HepG2 (cell line): ENCODE results near the gene CDH23. TPM values are rescaled to one million over a fixed set of nuclear protein-coding genes. Genes with fewer than 3 reads are reported as not detected.

Experiments
- ATAC-seq: fragments of 200-7000 bp; cut with Tn5 transposase; 3 replicates; pipeline ENCODE4 v1.9.1; 2020; ENCODE audit warnings: mild to moderate bottlenecking, moderate library complexity
- BruUV-seq: library from RNA; stranded (reverse); fragments of 400-500 nt; replicated peaks from 2 replicates; lab custom pipeline; 2021; lab: Mats Ljungman, UMichigan
- CTCF ChIA-PET: fragments of 300-600 bp; formaldehyde crosslinking; extraction: SDS; loops from one replicate; lab custom pipeline; 2021; ENCODE audit warnings: low total read pairs, inconsistent platforms, low intra/inter-chr PET ratio; lab: Yijun Ruan, JAX
- POLR2A ChIA-PET: fragments of 350-600 bp; sonication (Branson Sonifier 250); formaldehyde crosslinking; loops from one replicate; lab custom pipeline; 2020; ENCODE audit warnings: antibody characterized with exemption, inconsistent platforms; lab: Yijun Ruan, JAX
- DNase-seq: peaks from one replicate; pipeline ENCODE4 v3.0.0-alpha.2; 2015; ENCODE audit warnings: low spot score
- FAIRE-seq: peaks from 3 replicates; lab custom pipeline; 2011; peaks lifted over from hg19 to GRCh38; lab: Jason Lieb, UNC
- H2AFZ ChIP-seq: one replicate; pipeline ENCODE4 v1.6.1; 2011; ENCODE audit warnings: low read length, inconsistent platforms
- H3K27ac ChIP-seq: fragments of 300-600 bp; 3 replicates; pipeline ENCODE4 v1.8.0; 2011; ENCODE audit warnings: mixed run types, mild to moderate bottlenecking, mixed read lengths, low read length, inconsistent platforms; ENCODE audit not compliant: insufficient read depth; ENCODE audit errors: extremely low read length
- H3K27me3 ChIP-seq, 2 experiments: fragments of 200-600 bp in 1 of 2; 2 replicates in 1 of 2; 3 replicates in 1 of 2; pipeline versions ENCODE4 v1.6.0 to v1.8.0; 2011; ENCODE audit warnings: low read length in 2 of 2, mild to moderate bottlenecking in 2 of 2, moderate library complexity in 2 of 2, inconsistent platforms in 1 of 2; ENCODE audit not compliant: insufficient read depth in 2 of 2, control insufficient read depth in 1 of 2
- H3K36me3 ChIP-seq, 2 experiments: fragments of 200-600 bp in 1 of 2; replicated peaks in 1 of 2; 2 replicates in 1 of 2; 3 replicates in 1 of 2; pipeline versions ENCODE4 v1.5.1 to v1.8.0; 2011; ENCODE audit warnings: low read length in 2 of 2, inconsistent platforms in 1 of 2; ENCODE audit not compliant: insufficient read depth in 2 of 2, control insufficient read depth in 1 of 2
- H3K4me1 ChIP-seq: 2 replicates; pipeline ENCODE4 v1.5.1; 2012; ENCODE audit warnings: low read length, inconsistent platforms; ENCODE audit not compliant: insufficient read depth
- H3K4me2 ChIP-seq: 2 replicates; pipeline ENCODE4 v1.6.0; 2011; ENCODE audit warnings: low read depth, low read length, inconsistent platforms
- H3K4me3 ChIP-seq, 3 experiments: fragments of 200-600 bp in 1 of 3; sonication (generic), shearing (Covaris generic) in 1 of 3; replicated peaks in 1 of 3; 2 replicates each; pipeline ENCODE4 v1.5.1; 2011 to 2016; ENCODE audit warnings: low read length in 3 of 3, inconsistent platforms in 2 of 3, low read depth in 2 of 3, mild to moderate bottlenecking in 2 of 3, control low read depth in 1 of 3, mixed read lengths in 1 of 3; ENCODE audit not compliant: insufficient read depth in 1 of 3
- H3K79me2 ChIP-seq: one replicate; pipeline ENCODE4 v1.6.1; 2011; ENCODE audit warnings: low read length, inconsistent platforms; ENCODE audit not compliant: insufficient read depth
- H3K9ac ChIP-seq: 2 replicates; pipeline ENCODE4 v1.6.0; 2011; ENCODE audit warnings: mild to moderate bottlenecking, low read depth, low read length, inconsistent platforms; ENCODE audit not compliant: insufficient read depth
- H3K9me3 ChIP-seq: 2 replicates; pipeline ENCODE4 v1.5.1; 2012; ENCODE audit warnings: mild to moderate bottlenecking, low read length
- H4K20me1 ChIP-seq: 2 replicates; pipeline ENCODE4 v1.6.0; 2011; ENCODE audit warnings: inconsistent platforms, mild to moderate bottlenecking, low read length, moderate library complexity; ENCODE audit not compliant: insufficient read depth
- EHMT2 ChIP-seq: fragments of 200-600 bp; sonication (generic); IDR thresholded peaks from 2 replicates; pipeline ENCODE4 v1.7.0; 2017; ENCODE audit warnings: antibody characterized with exemption, low read depth, low read length, borderline replicate concordance
- NPAS2 ChIP-seq: sonication (generic); formaldehyde crosslinking; IDR thresholded peaks from 2 replicates; pipeline ENCODE4 v1.8.0; 2022; ENCODE audit warnings: mild to moderate bottlenecking, missing genetic modification reagents, borderline replicate concordance
- POLR2AphosphoS5 ChIP-seq: IDR thresholded peaks from 2 replicates; pipeline ENCODE4 v1.6.1; 2012; ENCODE audit warnings: low read depth, low read length
- ZKSCAN8 ChIP-seq: IDR thresholded peaks from 2 replicates; pipeline ENCODE4 v1.6.1; 2016; ENCODE audit warnings: borderline replicate concordance, missing genetic modification reagents, missing compliant biosample characterization
- WGBS: methylation state at CpG from one replicate; pipeline ENCODE4 v1.1.6; 2017; ENCODE audit warnings: low lambda C conversion rate; 5-methylcytosine and 5-hydroxymethylcytosine counted together
- in situ Hi-C: cut with HindIII; loops from 2 replicates; pipeline ENCODE4 v1.10.0; 2017; ENCODE audit warnings: low pct_unique_long_range_greater_than_20kb; ENCODE audit not compliant: extremely low pct_ligation_motif_present
- intact Hi-C: fragments of 100-400 bp; cut with micrococcal nuclease; formaldehyde crosslinking; loops from one replicate; pipeline ENCODE4 v1.10.0; 2022; ENCODE audit not compliant: unreplicated experiment
- polyA plus RNA-seq, 8 experiments: library from polyadenylated mRNA; depleted of rRNA in 3 of 8; stranded (reverse) in 7 of 8; unstranded in 1 of 8; fragments of >200 nt; fragmentation: Illumina TruSeq in 4 of 8; extraction: Trizol in 4 of 8; gene quantifications; 2 replicates each; pipeline versions ENCODE4 v1.2.1 to v1.2.3, GENCODE V29; 2011 to 2016; ENCODE audit warnings: low read depth in 4 of 8, missing spikeins in 1 of 8, mixed read lengths in 1 of 8; ENCODE audit not compliant: insufficient read depth in 1 of 8
- total RNA-seq, 5 experiments: library from RNA; depleted of rRNA; stranded (reverse); fragments of >200 nt; fragmentation: Illumina TruSeq; extraction: Trizol; gene quantifications; 2 replicates each; pipeline ENCODE4 v1.2.3, GENCODE V29; 2016; ENCODE audit warnings: low read depth in 1 of 5

The CDH23 gene
- total and polyA plus RNA-seq, 2 of the 13 experiments (the other 11 are each of a cell fraction or from before 2014, with no cell fraction given), result 0.13 TPM; not detected in 1

DNA sequence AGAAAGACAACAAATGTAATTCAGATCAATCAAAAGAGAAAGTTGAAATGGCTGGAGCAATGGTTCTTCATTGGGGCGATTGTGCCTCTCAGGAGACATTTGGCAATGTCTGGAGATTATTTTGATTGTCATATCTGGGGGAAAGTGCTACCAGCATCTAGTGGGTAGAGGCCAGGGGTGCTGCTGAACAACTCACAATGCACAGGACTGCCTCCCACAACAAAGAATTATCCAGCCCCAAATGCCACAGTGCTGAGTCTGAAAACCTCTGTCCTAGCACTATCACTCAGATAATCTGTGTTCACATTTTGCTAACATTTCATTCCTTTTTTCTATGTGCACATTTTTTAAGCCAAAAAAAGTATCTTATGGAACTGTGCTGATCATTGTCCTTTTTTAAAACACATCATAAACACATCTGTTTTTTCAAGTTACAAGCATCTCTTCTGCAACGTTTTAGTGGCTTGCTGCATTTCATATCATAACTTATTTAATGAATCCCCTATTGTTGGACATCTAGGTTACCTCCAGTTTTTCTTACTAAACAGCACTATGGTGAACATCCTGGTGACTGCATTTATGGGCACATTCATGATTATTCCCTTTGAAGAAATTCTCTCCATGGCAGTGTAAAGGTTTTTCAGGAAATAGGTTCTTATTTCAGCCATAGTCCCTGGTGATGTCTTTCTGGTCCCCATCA, 208.7 kb downstream of the CDH23 start:
- no peak for DNase-seq
- FAIRE-seq, result no peak
- no peak overlapping the region for H2AFZ ChIP-seq
- ChIA-PET POLR2A (no interaction called here), CTCF (no interaction called here)
- H3K36me3 ChIP-seq, result no peaks in the 10 kb centered on the region
- no peaks in the 10 kb centered on the region for H4K20me1 ChIP-seq
- H3K9ac ChIP-seq, result no peak overlapping the region
- no TSS peak for BruUV-seq
- in situ Hi-C loops (no loop called here), intact Hi-C loops (loop anchor here (10.0 kb wide), 1 partner anchor 291 kb away; the partner anchor contains the start of gene SLC29A3)
- no peaks in the 10 kb centered on the region for H3K9me3 ChIP-seq
- ATAC-seq, result no peak
- H3K79me2 ChIP-seq, result no peaks in the 10 kb centered on the region
- H3K4me3 ChIP-seq, result no peak overlapping the region
- H3K27ac ChIP-seq, result no peak overlapping the region
- H3K4me2 ChIP-seq, result no peak overlapping the region
- H3K27me3 ChIP-seq, result no peaks in the 10 kb centered on the region; a peak in 3 of 5 replicates
- H3K4me1 ChIP-seq, result no peaks in the 10 kb centered on the region
- WGBS, result 25% methylated on average over 2 of the region's 2 CpGs
- TF ChIP-seq NPAS2 (CRISPR knock-in tag) (no peak), ZKSCAN8 (CRISPR knock-in tag) (no peak)
- TF ChIP-seq, all 625 proteins: peak for 0

DNA sequence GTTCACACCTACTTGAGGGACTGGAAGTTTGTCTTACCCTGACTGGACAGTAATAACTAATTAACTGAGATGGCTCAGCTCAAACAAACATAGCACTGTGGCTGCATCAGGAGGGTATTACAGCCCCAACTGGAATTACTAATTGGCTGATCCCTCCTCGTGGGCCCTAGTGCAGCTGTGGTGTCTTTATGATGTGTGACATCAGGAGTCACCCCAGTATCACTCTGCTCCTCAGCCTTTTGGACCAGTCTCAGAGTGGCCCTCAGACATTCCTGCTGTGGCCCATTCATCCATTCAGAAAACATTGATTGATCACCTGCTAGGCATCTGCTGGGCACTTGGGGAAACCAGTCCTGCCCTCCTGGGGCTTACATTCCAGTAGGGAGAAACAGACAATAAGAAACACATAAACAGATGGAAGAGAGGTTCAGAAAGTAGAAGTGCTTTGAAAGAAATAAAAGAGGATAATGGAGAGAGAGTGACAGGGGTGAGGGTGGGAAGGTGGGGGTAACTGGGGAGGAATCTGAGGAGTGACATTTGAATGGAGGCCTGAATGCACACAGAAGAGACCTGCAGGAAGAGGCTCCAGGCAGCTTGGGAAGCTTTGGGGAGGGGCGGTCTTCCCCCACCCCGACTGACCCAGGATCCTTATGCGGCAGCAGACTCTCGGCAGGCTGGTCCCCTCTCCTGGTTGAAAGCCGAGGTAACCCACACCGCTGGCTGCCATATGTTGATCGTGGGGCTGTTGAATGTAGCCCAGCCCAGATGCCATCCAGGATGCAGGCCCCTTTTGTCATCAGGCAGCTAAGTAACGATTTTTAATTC, 209.7 kb downstream of the CDH23 start:
- no peaks in the 10 kb centered on the region for H3K4me1 ChIP-seq
- H3K36me3 ChIP-seq, result no peaks in the 10 kb centered on the region
- BruUV-seq, result no TSS peak
- no peaks in the 10 kb centered on the region for H3K79me2 ChIP-seq
- no peak overlapping the region for H2AFZ ChIP-seq
- H3K9ac ChIP-seq, result no peak overlapping the region
- H3K9me3 ChIP-seq, result no peaks in the 10 kb centered on the region
- no peak overlapping the region for H3K4me3 ChIP-seq
- 18% methylated on average over 5 of the region's 9 CpGs for WGBS
- H4K20me1 ChIP-seq, result no peaks in the 10 kb centered on the region
- intact Hi-C loops, result loop anchor here (10.0 kb wide), 1 partner anchor 292 kb away; the partner anchor contains the start of gene SLC29A3
- ChIA-PET CTCF (no interaction called here), POLR2A (no interaction called here)
- in situ Hi-C loops, result no loop called here
- ATAC-seq (no peak), FAIRE-seq (no peak), DNase-seq (no peak)
- TF ChIP-seq POLR2AphosphoS5 (no peak), EHMT2 (no peak)
- peaks cover 0 to under 1% of the 10 kb centered on the region in 2 experiments; a peak in 2 of 5 replicates for H3K27me3 ChIP-seq
- no peak overlapping the region for H3K27ac ChIP-seq
- no peak overlapping the region for H3K4me2 ChIP-seq
